H9 (cell line): Measurements from ENCODE around the gene CTCFL. TPM values are rescaled to one million over a fixed set of nuclear protein-coding genes. Genes with fewer than 3 reads are reported as not detected.

Source experiments
- DNase-seq: peaks from one replicate; pipeline ENCODE4 v3.0.0-alpha.2; 2017
- H2AFZ ChIP-seq: one replicate; pipeline ENCODE4 v1.6.1; 2013; ENCODE audit warnings: mild to moderate bottlenecking, low read length, control low read depth, moderate library complexity
- H2AK5ac ChIP-seq: 2 replicates; pipeline ENCODE4 v1.6.1; 2013; ENCODE audit warnings: low read length, control low read depth, mixed read lengths; ENCODE audit not compliant: insufficient read length
- H2BK120ac ChIP-seq: one replicate; pipeline ENCODE4 v1.6.1; 2013; ENCODE audit warnings: low read depth, mild to moderate bottlenecking, low read length, control low read depth, inconsistent platforms; ENCODE audit not compliant: poor library complexity, severe bottlenecking
- H2BK12ac ChIP-seq: 2 replicates; pipeline ENCODE4 v1.6.1; 2013; ENCODE audit warnings: low read length, control low read depth, mixed read lengths, low read depth; ENCODE audit not compliant: insufficient read length
- H2BK15ac ChIP-seq: 2 replicates; pipeline ENCODE4 v1.6.1; 2013; ENCODE audit warnings: low read depth, low read length, control low read depth
- H2BK20ac ChIP-seq: one replicate; pipeline ENCODE4 v1.6.1; 2013; ENCODE audit warnings: low read depth, mild to moderate bottlenecking, low read length, control low read depth, inconsistent platforms; ENCODE audit not compliant: poor library complexity, severe bottlenecking
- H2BK5ac ChIP-seq: 2 replicates; pipeline ENCODE4 v1.6.1; 2013; ENCODE audit warnings: low read length, control low read depth, mixed read lengths; ENCODE audit not compliant: insufficient read length
- H3K14ac ChIP-seq: 2 replicates; pipeline ENCODE4 v1.6.1; 2013; ENCODE audit warnings: low read length, control low read depth; ENCODE audit not compliant: insufficient read depth
- H3K18ac ChIP-seq: 2 replicates; pipeline ENCODE4 v1.6.1; 2013; ENCODE audit warnings: low read depth, mild to moderate bottlenecking, mixed read lengths, low read length, control low read depth; ENCODE audit not compliant: insufficient read length
- H3K23ac ChIP-seq: 2 replicates; pipeline ENCODE4 v1.6.1; 2013; ENCODE audit warnings: low read length, control low read depth, mixed read lengths, low read depth; ENCODE audit not compliant: insufficient read length
- H3K23me2 ChIP-seq: 2 replicates; pipeline ENCODE4 v1.6.1; 2013; ENCODE audit warnings: low read depth, mild to moderate bottlenecking, mixed read lengths, low read length, control low read depth; ENCODE audit not compliant: insufficient read length, poor library complexity, severe bottlenecking
- H3K27ac ChIP-seq: 2 replicates; pipeline ENCODE4 v1.5.1; 2013; ENCODE audit warnings: low read length, control low read depth, mixed read lengths, low read depth; ENCODE audit not compliant: insufficient read length
- H3K27me3 ChIP-seq: 2 replicates; pipeline ENCODE4 v1.6.1; 2013; ENCODE audit warnings: low read length, control low read depth, inconsistent platforms; ENCODE audit not compliant: insufficient read depth
- H3K4ac ChIP-seq: 2 replicates; pipeline ENCODE4 v1.6.1; 2013; ENCODE audit warnings: low read depth, mild to moderate bottlenecking, control low read depth, inconsistent platforms, low read length, moderate library complexity
- H3K4me1 ChIP-seq: 2 replicates; pipeline ENCODE4 v1.6.1; 2013; ENCODE audit warnings: low read length, control low read depth, inconsistent platforms; ENCODE audit not compliant: insufficient read depth
- H3K4me2 ChIP-seq: 2 replicates; pipeline ENCODE4 v1.6.1; 2013; ENCODE audit warnings: low read length, control low read depth, mixed read lengths; ENCODE audit not compliant: insufficient read length, insufficient read depth
- H3K56ac ChIP-seq: 2 replicates; pipeline ENCODE4 v1.6.1; 2013; ENCODE audit warnings: low read depth, mild to moderate bottlenecking, mixed read lengths, low read length, control low read depth; ENCODE audit not compliant: insufficient read length
- H3K79me1 ChIP-seq: 2 replicates; pipeline ENCODE4 v1.6.1; 2013; ENCODE audit warnings: low read depth, mild to moderate bottlenecking, moderate library complexity, low read length, control low read depth, inconsistent platforms; ENCODE audit not compliant: insufficient read depth, poor library complexity, severe bottlenecking
- H3K79me2 ChIP-seq: 2 replicates; pipeline ENCODE4 v1.6.1; 2013; ENCODE audit warnings: low read length, control low read depth, inconsistent platforms; ENCODE audit not compliant: insufficient read depth
- H3K9ac ChIP-seq: 2 replicates; pipeline ENCODE4 v1.6.1; 2013; ENCODE audit warnings: low read length, control low read depth, mixed read lengths; ENCODE audit not compliant: insufficient read length; ENCODE audit errors: extremely low read depth
- H3K9me3 ChIP-seq: one replicate; pipeline ENCODE4 v1.6.1; 2013; ENCODE audit warnings: low read depth, low read length, inconsistent platforms; ENCODE audit not compliant: control insufficient read depth
- H3T11ph ChIP-seq: one replicate; pipeline ENCODE4 v1.6.1; 2013; ENCODE audit warnings: mild to moderate bottlenecking, low read length, control low read depth, inconsistent platforms
- H4K20me1 ChIP-seq: one replicate; pipeline ENCODE4 v1.6.1; 2013; ENCODE audit not compliant: control insufficient read depth, insufficient read length, insufficient read depth
- H4K5ac ChIP-seq: 2 replicates; pipeline ENCODE4 v1.6.1; 2013; ENCODE audit warnings: low read depth, mild to moderate bottlenecking, mixed read lengths, low read length, control low read depth; ENCODE audit not compliant: insufficient read length
- H4K8ac ChIP-seq: replicated peaks from 2 replicates; pipeline ENCODE4 v1.6.1; 2013; ENCODE audit warnings: low read length, control low read depth, mixed read lengths, low read depth; ENCODE audit not compliant: insufficient read length
- H4K91ac ChIP-seq: 2 replicates; pipeline ENCODE4 v1.6.1; 2013; ENCODE audit warnings: low read depth, mild to moderate bottlenecking, moderate library complexity, mixed read lengths, low read length, control low read depth; ENCODE audit not compliant: insufficient read length
- H3K27ac Mint-ChIP-seq, 3 experiments: 2 replicates in 2 of 3; 3 replicates in 1 of 3; pipeline ENCODE4 v1.8.0; 2020 to 2021; ENCODE audit warnings: mixed read lengths in 3 of 3, mild to moderate bottlenecking in 1 of 3, moderate library complexity in 1 of 3
- H3K27me3 Mint-ChIP-seq: 2 replicates; pipeline ENCODE4 v1.8.0; 2021; ENCODE audit warnings: low read depth, mild to moderate bottlenecking, moderate library complexity, mixed read lengths
- H3K36me3 Mint-ChIP-seq, 3 experiments: 2 replicates in 2 of 3; 3 replicates in 1 of 3; pipeline ENCODE4 v1.8.0; 2020 to 2021; ENCODE audit warnings: low read depth in 3 of 3, mixed read lengths in 3 of 3; ENCODE audit not compliant: insufficient read depth in 1 of 3
- H3K4me1 Mint-ChIP-seq, 2 experiments: 2 replicates each; pipeline ENCODE4 v1.8.0; 2020; ENCODE audit warnings: mixed read lengths in 2 of 2
- H3K4me3 Mint-ChIP-seq, 2 experiments: 2 replicates in 1 of 2; 3 replicates in 1 of 2; pipeline ENCODE4 v1.8.0; 2020 to 2021; ENCODE audit warnings: mild to moderate bottlenecking in 2 of 2, mixed read lengths in 2 of 2, moderate library complexity in 1 of 2
- H3K9me3 Mint-ChIP-seq, 2 experiments: 2 replicates in 1 of 2; 3 replicates in 1 of 2; pipeline ENCODE4 v1.8.0; 2020; ENCODE audit warnings: mild to moderate bottlenecking in 2 of 2, mixed read lengths in 2 of 2, moderate library complexity in 1 of 2
- CTCF ChIP-seq: fragments of 200-600 bp; sonication (generic); conservative IDR thresholded peaks from 3 replicates; pipeline ENCODE4 v1.8.0; 2021; ENCODE audit warnings: antibody characterized with exemption, mild to moderate bottlenecking
- WGBS: extraction: QIAGEN DNeasy Blood & Tissue Kit; methylation state at CpG from one replicate; pipeline ENCODE4 v1.1.7; 2013; ENCODE audit warnings: missing lambda C conversion rate, low lambda C conversion rate, mixed read lengths; ENCODE audit not compliant: insufficient read length; ENCODE audit errors: extremely low coverage; 5-methylcytosine and 5-hydroxymethylcytosine counted together
- total RNA-seq: library from RNA; stranded (reverse); gene quantifications from 2 replicates; pipeline ENCODE4 v1.2.1, GENCODE V29; 2021

Gene CTCFL
- total RNA-seq, 1 experiment from 2014 or later, result 0.90 TPM

GRCh38 chr20:57560554-57561355, 35.8 kb upstream of the CTCFL start, which contains the start of gene PCK1:
Gene PCK1, plus strand, starts transcription at chr20:57561110. Its CDS starts 302 bp downstream, at chr20:57561412.
- TF ChIP-seq CTCF, result no peak
- Mint-ChIP-seq H3K9me3 (no peaks in the 10 kb centered on the region), H3K27me3 (peaks cover 21% of the 10 kb centered on the region), H3K4me3 (no peak within 1 kb of the TSS), H3K36me3 (no peaks in the 10 kb centered on the region; a peak in 1 of 7 replicates), H3K4me1 (no peaks in the 10 kb centered on the region), H3K27ac (no peak within 1 kb of the TSS; a peak in 1 of 7 replicates)
- Histone ChIP-seq H3K27me3 (no peaks in the 10 kb centered on the region), H4K8ac (peak within 1 kb of the TSS; percentile 73), H3T11ph (no peak within 1 kb of the TSS), H3K23me2 (no peaks in the 10 kb centered on the region), H3K4ac (no peak within 1 kb of the TSS), H4K5ac (no peak within 1 kb of the TSS), H3K79me1 (no peaks in the 10 kb centered on the region), H3K4me2 (no peak within 1 kb of the TSS), H3K9me3 (no peaks in the 10 kb centered on the region), H2AFZ (no peak within 1 kb of the TSS), H3K9ac (no peak within 1 kb of the TSS), H2AK5ac (no peak within 1 kb of the TSS), H3K56ac (no peak within 1 kb of the TSS), H2BK120ac (no peak within 1 kb of the TSS), H4K20me1 (no peaks in the 10 kb centered on the region), H3K18ac (no peak within 1 kb of the TSS), H2BK12ac (no peak within 1 kb of the TSS), H4K91ac (no peak within 1 kb of the TSS), H3K27ac (no peak within 1 kb of the TSS), H2BK5ac (no peak within 1 kb of the TSS), H3K4me1 (no peaks in the 10 kb centered on the region), H2BK20ac (no peak within 1 kb of the TSS), H3K23ac (no peak within 1 kb of the TSS), H3K14ac (no peak within 1 kb of the TSS), H3K79me2 (no peaks in the 10 kb centered on the region), H2BK15ac (no peak within 1 kb of the TSS)
- DNase-seq, result no peak
- WGBS, result no CpG with 5 or more reads among the region's 14 CpGs
